Smooth muscle cell (in vitro differentiated cells): Measurements from ENCODE around the gene DERA. TPM values are rescaled to one million over a fixed set of nuclear protein-coding genes. Genes with fewer than 3 reads are reported as not detected.
A peak's percentile ranks its signal among the peaks of the same experiment; 100 is the strongest.

Source experiments
- DNase-seq: peaks from one replicate; lab custom pipeline; 2025; ENCODE audit not compliant: unreplicated experiment; lab: John Stamatoyannopoulos, UW
- H2AFZ ChIP-seq: fragments of 200-600 bp; sonication (generic); 2 replicates; pipeline ENCODE4 v1.6.0; 2016; ENCODE audit warnings: antibody characterized with exemption, low read depth, mild to moderate bottlenecking
- H3F3A ChIP-seq: fragments of 200-600 bp; sonication (generic); 2 replicates; pipeline ENCODE4 v1.6.0; 2017; ENCODE audit warnings: antibody characterized with exemption, low read depth
- H3K27ac ChIP-seq: fragments of 200-600 bp; sonication (generic); 2 replicates; pipeline ENCODE4 v1.5.1; 2016; ENCODE audit warnings: low read depth, mild to moderate bottlenecking
- H3K27me3 ChIP-seq: fragments of 200-600 bp; sonication (generic); 2 replicates; pipeline ENCODE4 v1.6.1; 2016; ENCODE audit warnings: low read depth, mild to moderate bottlenecking
- H3K36me3 ChIP-seq: fragments of 200-600 bp; sonication (generic); 2 replicates; pipeline ENCODE4 v1.5.1; 2016; ENCODE audit warnings: low read depth
- H3K4me1 ChIP-seq: fragments of 200-600 bp; sonication (generic); 2 replicates; pipeline ENCODE4 v1.5.1; 2016; ENCODE audit warnings: low read depth
- H3K4me2 ChIP-seq: fragments of 200-600 bp; sonication (generic); 2 replicates; pipeline ENCODE4 v1.6.0; 2016; ENCODE audit warnings: mild to moderate bottlenecking
- H3K4me3 ChIP-seq: fragments of 200-600 bp; sonication (generic); 2 replicates; pipeline ENCODE4 v1.5.1; 2016; ENCODE audit warnings: mild to moderate bottlenecking
- H3K79me2 ChIP-seq: fragments of 200-600 bp; sonication (generic); 2 replicates; pipeline ENCODE4 v1.6.0; 2016; ENCODE audit warnings: low read depth, mild to moderate bottlenecking
- H3K9ac ChIP-seq: fragments of 200-600 bp; sonication (generic); 2 replicates; pipeline ENCODE4 v1.6.0; 2016; ENCODE audit warnings: low read depth
- H3K9me3 ChIP-seq: fragments of 200-600 bp; sonication (generic); replicated peaks from 2 replicates; pipeline ENCODE4 v1.5.1; 2016; ENCODE audit warnings: low read depth
- H4K20me1 ChIP-seq: fragments of 200-600 bp; sonication (generic); 2 replicates; pipeline ENCODE4 v1.6.0; 2016; ENCODE audit warnings: low read depth
- CTCF ChIP-seq: fragments of 200-600 bp; sonication (generic); IDR thresholded peaks from 2 replicates; pipeline ENCODE4 v1.5.1; 2017; ENCODE audit warnings: borderline replicate concordance, mild to moderate bottlenecking, antibody characterized with exemption; ENCODE audit not compliant: insufficient read depth, poor library complexity, severe bottlenecking
- WGBS: methylation state at CpG from one replicate; pipeline ENCODE4 v1.1.7; 2016; ENCODE audit warnings: low lambda C conversion rate; 5-methylcytosine and 5-hydroxymethylcytosine counted together
- polyA plus RNA-seq: library from polyadenylated mRNA; unstranded; fragments of >200 nt; fragmentation: Nextera tagmentation; extraction: Ambion mirVana; gene quantifications from 2 replicates; pipeline ENCODE4 v1.2.1, GENCODE V29; 2016
- total RNA-seq: library from RNA; depleted of rRNA; stranded (reverse); fragments of >200 nt; gene quantifications from 2 replicates; pipeline ENCODE4 v1.2.3, GENCODE V29; 2014

Gene DERA
- total and polyA plus RNA-seq, 2 experiments from 2014 or later, result 23.3 to 35.1 TPM

DNA sequence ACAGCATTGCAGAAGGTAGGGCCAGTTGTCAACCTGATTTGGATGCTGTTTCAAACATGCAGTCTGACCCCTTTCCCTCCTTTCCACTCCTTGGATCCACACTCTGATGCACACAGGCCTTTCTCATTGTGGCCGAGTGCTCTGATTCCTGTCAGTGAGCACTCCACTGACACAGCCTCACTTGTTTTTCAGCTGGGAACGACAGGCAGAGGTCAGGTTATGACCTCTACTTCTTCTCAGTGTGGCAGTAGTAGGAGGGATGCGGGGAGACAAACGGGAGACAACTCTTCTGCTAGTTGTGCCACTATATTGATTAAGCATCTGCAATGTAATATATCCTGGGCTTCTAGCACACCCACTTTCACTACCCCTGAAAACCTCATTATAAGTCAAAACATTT is 61.8 kb downstream of the DERA start:
- WGBS, result 88% methylated on average over 4 of the region's 4 CpGs
- H4K20me1 ChIP-seq, result no peaks in the 10 kb centered on the region
- TF ChIP-seq CTCF, result no peak
- H3K4me1 ChIP-seq, result no peaks in the 10 kb centered on the region
- H3K27ac ChIP-seq, result no peak overlapping the region
- DNase-seq, result no peak
- H2AFZ ChIP-seq, result no peak overlapping the region
- no peak overlapping the region for H3K4me3 ChIP-seq
- H3K36me3 ChIP-seq, result no peaks in the 10 kb centered on the region
- no peak overlapping the region for H3K4me2 ChIP-seq
- H3K9me3 ChIP-seq, result no peaks in the 10 kb centered on the region
- H3K9ac ChIP-seq, result no peak overlapping the region
- no peaks in the 10 kb centered on the region for H3K27me3 ChIP-seq
- no peaks in the 10 kb centered on the region for H3K79me2 ChIP-seq
- H3F3A ChIP-seq, result no peaks in the 10 kb centered on the region

DNA sequence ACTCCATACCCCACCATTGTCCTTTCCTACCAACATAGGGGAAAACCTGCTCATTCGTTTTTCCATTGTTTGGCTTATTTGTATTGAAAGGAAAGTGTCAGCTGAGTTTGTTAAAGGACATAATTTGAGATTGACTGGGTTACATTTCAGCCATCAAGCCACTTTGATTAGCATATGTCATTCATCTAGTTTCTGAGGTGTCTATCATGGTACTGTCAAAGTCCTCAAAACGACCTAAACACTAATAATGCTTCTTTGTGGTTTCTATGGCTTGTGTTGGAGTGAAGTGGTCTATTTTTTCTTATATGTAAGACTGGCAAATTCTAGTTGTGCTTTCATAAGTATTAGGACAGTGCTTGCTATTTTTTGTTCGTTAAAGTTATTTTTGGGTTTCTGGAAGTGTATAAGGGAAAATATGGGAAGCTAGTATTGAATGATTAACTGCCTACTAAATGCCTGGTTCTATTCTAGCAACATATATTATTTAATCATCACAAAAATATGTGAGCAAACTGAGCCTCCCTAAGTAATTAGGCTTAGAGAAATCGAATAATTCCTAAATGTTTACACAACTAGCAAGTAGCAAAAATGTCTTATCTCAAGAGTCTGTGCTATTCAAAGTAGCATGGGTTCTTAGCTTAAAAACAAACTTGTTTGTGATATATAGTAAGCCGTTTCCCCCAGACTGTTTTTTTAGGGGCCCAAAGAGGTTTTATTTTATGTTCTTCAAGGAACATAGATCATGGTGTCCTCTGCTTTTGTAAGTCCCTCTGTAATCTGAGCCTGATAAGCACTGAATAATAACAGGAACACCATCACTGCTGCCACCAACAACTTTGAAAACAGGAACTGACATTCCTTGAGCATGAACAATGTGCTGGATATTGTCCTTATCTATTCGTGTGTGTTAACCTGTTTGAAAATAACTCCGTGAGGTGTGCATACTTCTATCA is 67.1 kb downstream of the DERA start:
- Histone ChIP-seq H3K4me2 (peak overlapping the region; percentile 66), H3K79me2 (no peaks in the 10 kb centered on the region), H3K27ac (peak overlapping the region; percentile 71), H3K9me3 (no peaks in the 10 kb centered on the region), H3K4me1 (peaks cover 18% of the 10 kb centered on the region), H3K4me3 (no peak overlapping the region), H3F3A (no peaks in the 10 kb centered on the region), H3K36me3 (no peaks in the 10 kb centered on the region), H3K27me3 (no peaks in the 10 kb centered on the region), H3K9ac (no peak overlapping the region), H2AFZ (no peak overlapping the region), H4K20me1 (no peaks in the 10 kb centered on the region)
- DNase-seq, result no peak
- no peak for TF ChIP-seq CTCF
- 34% methylated on average over 7 of the region's 7 CpGs for WGBS

- Histone ChIP-seq H3K36me3 (no peaks in the 10 kb centered on the region), H3K9me3 (no peaks in the 10 kb centered on the region), H3K79me2 (no peaks in the 10 kb centered on the region), H3F3A (no peaks in the 10 kb centered on the region), H3K27ac (peak overlapping the region; percentile 71), H3K4me3 (no peak overlapping the region), H3K9ac (no peak overlapping the region), H3K27me3 (no peaks in the 10 kb centered on the region), H3K4me1 (peaks cover 18% of the 10 kb centered on the region), H3K4me2 (peak overlapping the region; percentile 66), H4K20me1 (no peaks in the 10 kb centered on the region), H2AFZ (no peak overlapping the region)
- TF ChIP-seq CTCF, result peak; percentile 50
- 17% methylated on average over 2 of the region's 2 CpGs for WGBS
- no peak for DNase-seq
Observed at GRCh38 chr12:15979096-15980092, 68.3 kb downstream of the DERA start.
